BJ (cell line): ENCODE data around the gene CPED1. TPM values are rescaled to one million over a fixed set of nuclear protein-coding genes. Genes with fewer than 3 reads are reported as not detected.
"Not testable (repeated sequence)": the region's sequence is repeated elsewhere in the genome, so short reads cannot be mapped to it uniquely, and the experiment has no call there.

Experiments
- CTCF ChIA-PET: fragments of 350-600 bp; formaldehyde crosslinking; extraction: SDS; loops from one replicate; lab custom pipeline; 2021; ENCODE audit warnings: antibody characterized with exemption, inconsistent platforms; lab: Yijun Ruan, JAX
- POLR2A ChIA-PET: fragments of 300-600 bp; sonication (Branson Sonifier 250); formaldehyde crosslinking; extraction: SDS; loops from one replicate; lab custom pipeline; 2021; ENCODE audit warnings: antibody characterized with exemption; lab: Charles Lee
- DNase-seq: peaks from one replicate; pipeline ENCODE4 v3.0.0-alpha.2; 2011; ENCODE audit warnings: low read depth
- H3K27me3 ChIP-seq: 2 replicates; pipeline ENCODE4 v1.6.0; 2011; ENCODE audit warnings: low read length; ENCODE audit not compliant: control insufficient read depth, insufficient read depth
- H3K36me3 ChIP-seq: 2 replicates; pipeline ENCODE4 v1.5.1; 2011; ENCODE audit warnings: low read length; ENCODE audit not compliant: control insufficient read depth, insufficient read depth
- H3K4me3 ChIP-seq: 2 replicates; pipeline ENCODE4 v1.5.1; 2011; ENCODE audit warnings: low read depth, mild to moderate bottlenecking, control low read depth, low read length
- polyA plus RNA-seq: library from polyadenylated mRNA; depleted of rRNA; stranded (reverse); fragments of >200 nt; gene quantifications from 2 replicates; pipeline ENCODE4 v1.2.3, GENCODE V29; 2011
- TF ChIP-seq, protein P1 (sequence below): IDR thresholded peaks from 2 replicates; pipeline ENCODE4 v1.5.1; 2011; ENCODE audit warnings: low read depth, mild to moderate bottlenecking, control low read depth, inconsistent platforms, low read length, moderate library complexity; ENCODE audit not compliant: insufficient read depth

The CPED1 gene
- polyA plus RNA-seq, 1 experiment = 18.3 TPM

DNA sequence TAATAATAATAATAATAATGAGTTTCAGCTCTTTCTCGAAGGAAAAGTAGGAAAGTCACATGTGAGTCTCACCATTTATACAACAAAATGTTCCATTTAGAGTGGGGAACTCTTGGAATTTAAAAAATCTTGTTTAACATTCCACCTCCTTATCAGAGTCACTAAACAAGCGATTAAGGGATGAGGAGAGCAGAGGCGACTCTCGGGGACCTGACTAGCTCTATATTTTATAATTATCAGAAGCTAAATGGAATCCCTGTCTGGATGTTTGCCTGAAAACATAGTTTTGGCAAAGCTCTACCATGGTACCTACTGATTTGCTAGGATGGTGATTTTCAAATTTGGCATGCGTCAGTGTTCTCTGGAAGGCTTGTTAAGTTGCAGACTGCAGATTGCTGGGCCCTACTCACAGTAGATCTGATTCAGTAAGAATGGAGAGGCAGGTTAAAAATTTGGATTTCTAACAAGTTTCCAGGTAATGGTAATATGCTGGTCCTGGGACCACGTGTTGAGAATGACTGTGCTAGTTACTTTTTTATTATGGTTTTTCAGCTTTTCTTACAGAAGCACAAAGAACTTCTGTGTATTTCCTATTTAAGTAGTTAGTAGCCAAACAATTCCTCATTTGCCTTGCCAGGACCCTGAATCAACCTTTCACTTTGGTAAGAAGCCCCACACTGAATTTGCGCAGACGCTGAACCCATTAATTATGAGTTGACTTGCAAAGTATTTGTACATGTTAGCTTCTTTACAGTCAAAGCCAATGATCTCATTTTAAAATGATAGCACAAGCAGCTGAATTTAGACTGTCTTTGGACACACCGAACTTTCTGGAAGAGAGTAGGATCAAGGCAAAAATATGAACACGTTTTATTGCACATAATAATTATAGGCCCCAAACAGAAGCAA is 39.5 kb downstream of the CPED1 start:
- DNase-seq = no peak
- TF ChIP-seq, protein P1, sequence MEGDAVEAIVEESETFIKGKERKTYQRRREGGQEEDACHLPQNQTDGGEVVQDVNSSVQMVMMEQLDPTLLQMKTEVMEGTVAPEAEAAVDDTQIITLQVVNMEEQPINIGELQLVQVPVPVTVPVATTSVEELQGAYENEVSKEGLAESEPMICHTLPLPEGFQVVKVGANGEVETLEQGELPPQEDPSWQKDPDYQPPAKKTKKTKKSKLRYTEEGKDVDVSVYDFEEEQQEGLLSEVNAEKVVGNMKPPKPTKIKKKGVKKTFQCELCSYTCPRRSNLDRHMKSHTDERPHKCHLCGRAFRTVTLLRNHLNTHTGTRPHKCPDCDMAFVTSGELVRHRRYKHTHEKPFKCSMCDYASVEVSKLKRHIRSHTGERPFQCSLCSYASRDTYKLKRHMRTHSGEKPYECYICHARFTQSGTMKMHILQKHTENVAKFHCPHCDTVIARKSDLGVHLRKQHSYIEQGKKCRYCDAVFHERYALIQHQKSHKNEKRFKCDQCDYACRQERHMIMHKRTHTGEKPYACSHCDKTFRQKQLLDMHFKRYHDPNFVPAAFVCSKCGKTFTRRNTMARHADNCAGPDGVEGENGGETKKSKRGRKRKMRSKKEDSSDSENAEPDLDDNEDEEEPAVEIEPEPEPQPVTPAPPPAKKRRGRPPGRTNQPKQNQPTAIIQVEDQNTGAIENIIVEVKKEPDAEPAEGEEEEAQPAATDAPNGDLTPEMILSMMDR = no peak
- H3K4me3 ChIP-seq = no peak overlapping the region

DNA sequence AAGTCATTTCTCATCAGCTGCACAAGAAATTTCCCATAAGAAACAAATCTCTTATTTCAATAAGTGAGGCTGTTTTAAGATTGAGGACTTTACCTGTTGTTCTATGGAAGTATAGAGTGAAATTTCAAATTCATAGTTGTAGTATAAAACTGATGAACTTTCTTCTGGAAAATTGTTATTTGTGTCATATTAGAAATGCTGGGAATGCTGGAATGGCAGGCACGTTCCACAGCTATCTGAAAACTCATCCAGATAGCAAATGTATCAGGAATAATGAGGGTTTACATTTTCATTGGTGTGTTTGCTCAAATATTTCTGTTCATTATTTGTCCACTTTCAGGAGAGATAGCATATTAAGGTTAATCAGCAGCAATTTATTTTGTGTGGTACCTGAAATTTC is 40.8 kb downstream of the CPED1 start:
- Histone ChIP-seq H3K36me3 (no peaks in the 10 kb centered on the region), H3K27me3 (no peaks in the 10 kb centered on the region), H3K4me3 (no peak overlapping the region)
- ChIA-PET POLR2A (no interaction called here), CTCF (interaction anchor here (1.2 to 2.7 kb wide), 3 partner anchors 12 to 45 kb away, joined by 3 to 19 read pairs (median 4); partner anchors contain the start of gene CPED1)
- TF ChIP-seq, protein P1 = no peak
- DNase-seq = no peak

More for the DNA sequence above, 39.5 kb downstream of the CPED1 start:
- H3K36me3 ChIP-seq = no peaks in the 10 kb centered on the region
- CTCF ChIA-PET = interaction anchor here (1.2 to 2.7 kb wide), 6 partner anchors 11 to 54 kb away, joined by 3 to 19 read pairs (median 4); partner anchors contain the start of gene CPED1
- no peaks in the 10 kb centered on the region for H3K27me3 ChIP-seq
- POLR2A ChIA-PET = no interaction called here

DNA sequence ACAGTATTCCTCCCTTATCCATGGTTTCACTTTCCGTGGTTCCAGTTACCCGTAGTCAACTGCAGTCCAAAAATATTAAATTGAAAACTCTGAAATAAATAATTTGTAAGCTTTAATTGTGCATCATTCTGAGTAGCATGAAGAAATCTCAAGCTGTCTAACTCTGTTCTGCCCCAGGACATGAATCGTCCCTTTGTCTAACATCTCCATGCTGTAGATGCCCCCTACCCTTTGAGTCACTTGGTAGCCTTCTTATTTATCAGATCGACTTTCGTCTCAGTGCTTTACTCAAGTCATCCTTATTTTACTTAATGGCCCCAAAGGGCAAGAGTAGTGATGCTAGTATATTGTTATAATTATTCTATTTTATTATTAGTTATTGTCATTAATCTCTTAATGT is 41.8 kb downstream of the CPED1 start:
- TF ChIP-seq, protein P1 = no peak
- POLR2A ChIA-PET = no interaction called here
- no peak for DNase-seq
- H3K36me3 ChIP-seq = no peaks in the 10 kb centered on the region
- H3K4me3 ChIP-seq = no peak overlapping the region
- H3K27me3 ChIP-seq = no peaks in the 10 kb centered on the region
- CTCF ChIA-PET = no interaction called here

DNA sequence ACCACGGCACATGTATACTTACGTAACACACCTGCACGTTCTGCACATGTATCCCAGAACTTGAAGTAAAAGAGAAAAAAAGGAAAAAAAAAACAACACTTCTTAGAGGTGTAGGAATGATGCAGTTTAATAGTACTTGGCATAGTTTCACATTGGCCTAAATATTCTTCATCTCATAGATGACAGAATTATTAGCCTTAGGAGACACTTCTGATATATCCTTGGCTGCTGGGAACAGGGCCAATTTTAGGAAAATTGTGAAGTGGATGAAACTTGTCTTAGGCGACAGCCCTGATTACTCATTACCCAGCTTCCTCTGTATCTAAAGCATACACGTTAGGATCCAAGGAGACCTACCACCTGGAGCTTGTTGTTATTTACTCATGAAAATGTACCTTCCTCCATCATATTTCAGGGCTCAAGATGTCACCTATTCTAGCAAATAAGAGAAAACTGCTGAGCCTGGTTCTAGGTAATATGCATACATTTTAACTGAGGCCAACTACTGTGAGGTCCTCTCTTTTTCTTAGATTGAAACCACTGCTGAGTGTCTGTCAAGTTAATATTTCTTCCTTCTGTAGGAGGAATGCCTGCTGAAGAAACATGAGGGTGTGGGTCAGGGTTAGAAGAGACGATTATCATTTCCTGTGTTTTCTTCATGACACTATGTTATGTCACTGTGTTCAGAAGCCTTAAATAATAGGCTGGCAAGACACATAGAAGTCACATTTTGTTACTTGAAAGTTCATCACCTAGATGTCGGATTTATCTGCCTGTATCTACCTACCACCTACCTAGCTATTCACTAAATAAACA is 44.3 kb downstream of the CPED1 start:
- Histone ChIP-seq H3K4me3 (no peak overlapping the region), H3K36me3 (no peaks in the 10 kb centered on the region), H3K27me3 (no peaks in the 10 kb centered on the region)
- ChIA-PET POLR2A (no interaction called here), CTCF (interaction anchor here (0.6 kb wide), 1 partner anchor 386 kb away, joined by 3 read pairs; no protein-coding TSS in a partner anchor)
- no peak for DNase-seq
- TF ChIP-seq, protein P1 = no peak

DNA sequence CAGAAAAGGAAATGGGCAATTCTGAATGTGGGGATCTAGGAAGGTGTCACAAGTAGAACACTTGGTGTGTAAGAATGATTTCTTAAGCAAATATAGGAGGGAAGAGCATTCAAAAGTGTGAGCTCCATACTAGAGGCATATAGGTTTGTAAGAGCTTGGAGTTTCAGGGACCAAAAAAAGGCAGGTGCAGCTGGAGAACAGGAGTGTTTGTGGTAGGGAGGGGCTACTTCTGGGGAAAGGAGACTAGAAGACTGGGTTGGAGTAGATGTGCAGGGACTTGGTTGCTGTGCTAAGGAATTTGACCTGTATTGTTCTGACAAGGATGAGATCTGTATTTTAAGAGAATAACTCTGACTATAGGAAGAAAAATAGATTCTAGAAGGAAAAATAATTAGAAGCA is 46.4 kb downstream of the CPED1 start:
- CTCF ChIA-PET = interaction anchor here (1.0 to 1.2 kb wide), 3 partner anchors 15 to 48 kb away, joined by 4 to 6 read pairs (median 4); no protein-coding TSS in a partner anchor
- Histone ChIP-seq H3K36me3 (no peaks in the 10 kb centered on the region), H3K27me3 (no peaks in the 10 kb centered on the region), H3K4me3 (no peak overlapping the region)
- POLR2A ChIA-PET = no interaction called here
- TF ChIP-seq, protein P1 = no peak
- no peak for DNase-seq

DNA sequence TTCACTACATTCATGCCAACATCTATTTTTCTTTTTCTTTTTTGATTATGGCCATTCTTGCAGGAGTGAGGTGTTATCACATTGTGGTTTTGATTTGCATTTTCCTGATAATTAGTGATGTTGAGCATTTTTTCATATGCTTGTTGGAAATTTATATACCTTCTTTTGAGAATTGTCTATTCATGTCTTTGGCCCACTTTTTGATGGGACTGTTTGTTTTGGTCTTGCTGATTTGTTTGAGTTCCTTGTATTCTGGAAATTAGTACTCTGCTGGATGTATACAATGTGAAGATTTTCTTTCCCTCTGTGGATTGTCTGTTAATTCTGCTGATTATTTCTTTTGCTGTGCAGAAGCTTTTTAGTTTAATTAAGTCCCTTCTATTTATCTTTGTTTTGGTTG is 48.3 kb downstream of the CPED1 start:
- H3K36me3 ChIP-seq, H3K4me3 ChIP-seq, CTCF ChIA-PET, H3K27me3 ChIP-seq, POLR2A ChIA-PET, DNase-seq: not testable (repeated sequence)

DNA sequence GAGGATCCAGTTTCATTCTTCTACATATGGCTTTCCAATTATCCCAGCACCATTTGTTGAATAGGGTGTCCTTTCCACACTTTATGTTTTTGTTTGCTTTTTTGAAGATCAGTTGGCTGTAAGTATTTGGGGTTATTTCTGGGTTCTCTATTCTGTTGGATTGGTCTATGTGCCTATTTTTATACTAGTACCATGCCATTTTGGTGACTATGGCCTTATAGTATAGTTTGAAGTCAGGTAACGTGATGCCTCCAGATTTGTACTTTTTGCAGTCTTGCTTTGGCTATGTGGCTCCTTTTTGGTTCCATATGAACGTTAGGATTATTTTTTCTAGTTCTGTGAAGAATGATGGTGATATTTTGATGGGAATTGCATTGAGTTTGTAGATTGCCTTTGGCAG is 48.8 kb downstream of the CPED1 start:
- CTCF ChIA-PET = not testable (repeated sequence)

More for the DNA sequence above, 48.8 kb downstream of the CPED1 start:
- H3K4me3 ChIP-seq, H3K36me3 ChIP-seq, POLR2A ChIA-PET, H3K27me3 ChIP-seq, DNase-seq: not testable (repeated sequence)
